Fibroblast of skin of back (primary cell): Measurements from ENCODE around the gene MMEL1.
A peak's percentile ranks its signal among the peaks of the same experiment; 100 is the strongest.

ENCODE experiments used
- DNase-seq: peaks from one replicate; pipeline ENCODE4 v3.0.0-alpha.2; 2013

The MMEL1 gene

GRCh38 chr1:2603521-2604155 is 29.2 kb downstream of the MMEL1 start:
- DNase-seq = no peak

GRCh38 chr1:2602866-2603520 is 29.8 kb downstream of the MMEL1 start:
- no peak for DNase-seq

- no peak for DNase-seq
These were observed 30.4 kb downstream of the MMEL1 start for GRCh38 chr1:2602311-2602835.

- no peak for DNase-seq
These were observed 31.0 kb downstream of the MMEL1 start for GRCh38 chr1:2601721-2602303.

- DNase-seq = no peak
These were observed 34.4 kb downstream of the MMEL1 start for GRCh38 chr1:2598329-2598931.

- DNase-seq = no peak
These were observed 35.1 kb downstream of the MMEL1 start for GRCh38 chr1:2597441-2598328.

- DNase-seq = no peak
These were observed 36.1 kb downstream of the MMEL1 start for GRCh38 chr1:2596530-2597333.

GRCh38 chr1:2595812-2596529 is 36.8 kb downstream of the MMEL1 start:
- DNase-seq = no peak

GRCh38 chr1:2595261-2595811 is 37.5 kb downstream of the MMEL1 start:
- DNase-seq = no peak

- DNase-seq = no peak
These were observed 38.1 kb downstream of the MMEL1 start for GRCh38 chr1:2594641-2595131.

GRCh38 chr1:2594001-2594640 is 38.7 kb downstream of the MMEL1 start:
- peak; percentile 27 for DNase-seq

GRCh38 chr1:2593251-2593878 is 39.5 kb downstream of the MMEL1 start:
- no peak for DNase-seq

GRCh38 chr1:2592672-2593071 is 40.1 kb downstream of the MMEL1 start:
- no peak for DNase-seq

GRCh38 chr1:2591581-2592261 is 41.1 kb downstream of the MMEL1 start:
- DNase-seq = no peak

GRCh38 chr1:2591233-2591580 is 41.6 kb downstream of the MMEL1 start:
- DNase-seq = no peak

- DNase-seq = no peak
These were observed 42.3 kb downstream of the MMEL1 start for GRCh38 chr1:2590233-2591141.

- DNase-seq = no peak
These were observed 43.2 kb downstream of the MMEL1 start for GRCh38 chr1:2589431-2590232.
